Non-pigmented ciliary epithelial cell (primary cell): Measurements from ENCODE around the gene DCP2.
"Not testable (repeated sequence)": the region's sequence is repeated elsewhere in the genome, so short reads cannot be mapped to it uniquely, and the experiment has no call there.

Experiments
- DNase-seq: peaks from one replicate; pipeline ENCODE4 v3.0.0-alpha.2; 2010; ENCODE audit warnings: low read depth

Gene DCP2

DNA sequence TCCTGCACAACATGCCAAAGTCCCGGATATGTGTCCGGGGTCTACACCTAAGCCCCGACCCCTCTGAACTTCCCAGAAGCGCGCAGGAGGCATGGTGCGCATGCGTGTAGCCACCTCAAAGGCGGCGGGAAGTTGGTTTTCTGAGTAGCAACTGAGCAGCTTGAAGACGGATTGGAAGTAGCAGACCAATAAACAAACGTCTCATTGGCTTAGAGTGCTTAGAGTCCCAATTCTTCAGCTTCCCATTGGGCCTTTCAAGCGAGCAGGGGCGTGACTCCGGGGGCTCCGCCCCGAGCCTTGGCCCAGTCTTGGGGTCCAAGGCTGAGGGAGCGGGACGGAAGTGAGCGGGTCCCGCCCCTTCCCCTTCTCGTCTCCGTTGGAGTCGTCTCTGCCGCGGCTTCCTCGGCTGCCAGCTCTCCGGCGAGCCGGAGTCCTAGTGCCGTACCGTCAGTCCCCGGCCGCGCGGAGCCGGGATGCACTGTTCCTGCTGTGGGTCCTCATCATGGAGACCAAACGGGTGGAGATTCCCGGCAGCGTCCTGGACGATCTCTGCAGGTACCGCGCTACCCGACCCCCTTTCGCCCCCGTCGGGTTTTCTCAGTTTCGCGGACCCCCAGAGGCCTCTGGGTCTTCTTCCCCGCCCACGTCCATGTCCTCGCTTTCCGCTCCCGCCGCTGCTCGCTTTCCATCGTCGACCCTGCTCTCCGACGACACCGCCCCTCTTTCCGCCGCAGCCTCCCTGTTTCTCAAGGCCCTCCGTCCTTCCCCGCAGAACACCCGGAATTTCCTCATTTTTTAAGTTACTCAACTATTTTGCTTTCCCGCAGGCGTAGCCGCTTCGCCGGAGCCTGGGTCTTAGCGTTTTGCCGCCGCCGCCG lies at the start of gene DCP2:
TSS of gene DCP2 (plus strand) at position 367 of the 878 bp plus-strand sequence. CDS start at position 503, 136 bp downstream.
- DNase-seq, result peak; percentile 98

DNA sequence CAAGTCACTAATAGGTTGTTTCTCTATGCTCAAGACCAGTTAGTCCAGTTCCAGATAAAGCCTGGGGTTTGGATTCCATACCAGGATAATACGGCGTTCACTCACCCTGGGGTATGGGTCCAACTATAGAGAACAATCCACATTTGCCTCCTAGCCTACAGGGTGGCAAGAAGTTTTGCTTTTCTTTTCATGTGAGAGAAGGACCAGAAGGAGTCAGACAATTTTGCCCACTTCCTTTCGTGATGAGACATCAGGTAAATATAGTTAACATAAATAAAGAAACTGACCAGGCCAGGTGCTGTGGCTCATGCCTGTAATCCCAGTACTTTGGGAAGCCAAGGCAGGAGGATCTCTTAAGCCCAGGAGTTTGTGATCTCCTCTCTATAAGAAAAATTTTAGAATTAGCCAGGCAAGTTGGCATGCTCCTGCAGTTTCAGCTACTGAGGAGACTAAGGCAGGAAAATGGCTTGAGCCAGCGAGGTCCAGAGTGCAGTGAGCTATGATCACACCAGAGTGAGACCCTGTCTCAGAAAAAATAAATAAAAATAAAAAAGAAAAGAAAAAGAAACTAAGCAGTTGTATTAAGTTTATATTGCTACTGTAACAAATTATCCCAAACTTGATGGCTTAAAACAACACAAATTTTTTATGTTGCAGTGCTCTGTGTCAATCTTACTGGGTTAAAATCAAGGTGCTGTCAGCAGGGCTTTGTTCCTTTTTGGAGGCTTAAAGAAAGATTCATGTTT lies 47.1 kb upstream of the DCP2 start:
- DNase-seq, result no peak

DNA sequence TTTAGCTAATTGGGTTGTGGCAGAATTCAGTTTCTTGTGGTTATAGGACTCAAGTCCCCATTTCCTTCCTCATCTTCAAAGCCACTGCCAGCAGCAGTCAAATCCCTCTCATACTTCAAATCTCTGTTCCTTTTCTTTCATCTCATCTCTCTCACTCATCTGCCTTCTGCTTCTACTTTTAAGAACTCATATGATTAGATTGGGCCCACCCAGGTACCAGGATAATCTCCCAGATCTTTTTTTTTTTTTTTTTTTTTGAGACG lies 46.6 kb upstream of the DCP2 start:
- no peak for DNase-seq

DNA sequence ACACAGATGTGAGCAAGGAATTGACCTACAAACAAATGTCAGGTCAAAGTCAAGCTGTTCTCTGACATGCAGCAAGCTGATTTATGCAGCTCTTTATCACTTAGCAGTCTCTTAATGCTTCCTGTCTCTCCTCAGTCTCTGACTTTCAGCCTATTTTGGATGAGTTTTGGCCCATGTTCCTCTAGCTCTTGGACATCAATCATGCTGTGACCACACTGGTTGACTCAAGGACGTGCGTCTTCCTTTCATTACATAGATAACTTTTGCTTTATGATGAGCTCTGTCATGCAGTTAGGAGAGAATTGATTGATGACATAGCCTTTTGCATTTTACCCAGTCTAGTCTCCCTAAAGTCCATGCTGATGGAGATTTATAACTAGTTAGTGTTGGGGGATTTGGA lies 45.1 kb upstream of the DCP2 start:
- DNase-seq, result no peak

DNA sequence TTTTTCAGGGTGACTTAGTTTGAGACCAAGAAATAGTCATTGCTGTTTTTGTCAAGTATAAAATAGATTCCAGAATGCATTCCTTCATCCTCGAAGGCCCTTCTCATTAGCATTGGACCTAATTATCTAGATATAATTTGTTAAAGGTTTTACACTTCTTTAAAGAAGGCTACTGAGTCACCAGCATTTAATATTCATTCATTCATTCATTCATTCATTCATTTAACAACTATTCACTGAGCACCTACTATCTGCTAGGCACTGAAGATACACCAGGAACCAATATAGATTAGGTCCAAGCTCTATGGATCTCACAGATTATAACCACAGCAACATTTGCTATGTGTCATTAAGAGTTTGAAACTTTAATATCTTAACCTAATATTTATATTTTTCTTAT lies 43.5 kb upstream of the DCP2 start:
- DNase-seq, result no peak

DNA sequence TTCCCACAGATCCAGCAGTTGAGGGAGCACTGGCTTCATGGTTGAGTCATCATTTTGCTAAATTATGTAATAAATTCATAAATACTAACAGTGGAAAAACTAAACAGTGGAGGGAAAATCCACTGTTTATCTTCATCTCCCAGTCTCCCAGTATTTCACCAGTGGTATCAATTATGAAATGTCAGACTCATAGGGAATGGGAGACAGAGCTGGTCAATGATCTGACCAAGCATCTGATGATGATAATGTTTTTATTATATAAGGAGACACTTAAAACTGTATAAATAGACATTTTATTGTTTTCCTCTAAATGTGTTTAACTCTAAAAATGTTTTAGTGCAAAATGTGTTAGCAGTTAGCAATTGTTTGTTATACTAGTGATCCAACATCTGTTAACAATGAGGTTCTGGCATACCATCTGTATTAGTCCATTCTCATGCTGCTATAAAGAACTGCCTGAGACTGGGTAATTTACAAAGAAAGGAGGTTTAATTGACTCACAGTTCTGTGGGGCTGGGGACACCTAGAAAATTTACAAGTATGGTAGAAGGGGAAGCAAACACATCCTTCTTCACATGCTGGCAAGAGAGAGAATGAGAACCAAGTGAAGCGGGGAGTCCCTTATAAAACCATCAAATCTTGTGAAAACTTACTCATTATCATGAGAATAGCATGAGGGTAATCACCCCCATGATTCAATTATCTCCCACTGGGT lies 42.8 kb upstream of the DCP2 start:
- DNase-seq, result no peak

DNA sequence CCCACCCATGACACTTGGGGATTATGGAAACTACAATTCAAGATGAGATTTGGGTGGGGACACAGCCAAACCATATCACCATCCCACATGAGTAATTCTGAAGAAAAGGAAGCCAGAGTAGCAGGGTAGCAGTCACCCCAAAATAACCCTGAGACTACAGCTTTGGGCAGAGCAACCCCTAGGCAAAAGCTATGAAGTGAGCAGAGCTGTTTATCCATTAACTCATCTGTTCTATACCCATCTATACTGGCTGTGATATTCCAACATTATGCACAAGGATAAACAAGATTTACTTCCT lies 42.3 kb upstream of the DCP2 start:
- no peak for DNase-seq

DNA sequence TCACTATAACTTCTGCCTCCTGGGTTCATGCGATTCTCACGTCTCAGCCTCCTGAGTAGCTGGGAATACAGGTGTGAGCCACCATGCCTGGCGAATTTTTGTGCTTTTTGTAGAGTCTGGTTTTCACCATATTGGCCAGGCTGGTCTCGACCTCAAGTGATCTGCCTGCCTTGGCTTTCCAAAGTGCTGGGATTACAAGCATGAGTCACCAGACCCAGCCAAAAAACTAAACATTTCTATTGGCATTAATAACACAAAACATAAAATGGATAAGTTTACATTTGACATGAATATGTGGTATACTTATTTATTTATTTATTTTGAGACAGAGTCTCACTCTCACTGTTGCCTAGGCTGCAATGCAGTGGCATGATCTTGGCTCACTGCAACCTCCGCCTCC lies 40.9 kb upstream of the DCP2 start:
- DNase-seq, result no peak

DNA sequence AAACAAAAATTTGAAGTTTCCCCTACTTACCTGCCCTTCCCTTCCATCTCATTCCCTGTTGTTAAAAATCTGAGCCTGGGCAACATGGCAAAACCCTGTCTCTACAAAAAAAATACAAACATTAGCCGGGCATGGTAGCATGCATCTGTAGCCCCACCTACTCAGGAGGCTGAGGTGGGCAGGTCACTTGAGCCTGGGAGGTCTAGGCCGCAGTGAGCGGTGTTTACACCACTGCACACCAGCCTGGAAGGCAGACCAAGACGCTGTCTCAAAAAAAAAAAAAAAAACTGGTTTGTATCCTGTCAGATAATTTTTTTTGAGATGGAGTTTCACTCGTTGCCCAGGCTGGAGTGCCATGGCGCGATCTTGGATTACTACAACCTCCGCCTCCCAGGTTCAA lies 38.3 kb upstream of the DCP2 start:
- no peak for DNase-seq

DNA sequence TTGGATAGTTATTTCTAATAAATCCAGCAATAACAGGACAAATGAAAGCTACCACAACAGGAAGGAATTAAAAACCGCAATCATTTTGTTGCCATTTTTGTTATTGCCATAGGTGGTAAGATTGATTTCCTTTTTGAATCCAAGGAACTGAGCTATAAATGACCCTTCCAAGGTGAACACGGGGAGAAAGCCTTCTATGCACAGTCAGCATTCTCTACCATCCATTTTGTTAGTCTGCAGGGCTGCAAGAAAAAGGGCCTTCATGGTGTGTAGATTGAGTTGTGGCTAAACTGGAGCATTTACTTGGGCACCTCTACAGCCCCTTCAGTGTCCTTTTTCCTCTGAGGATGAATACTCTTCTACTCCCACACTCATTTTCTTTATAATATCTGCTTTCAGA lies 35.9 kb upstream of the DCP2 start:
- DNase-seq, result no peak

DNA sequence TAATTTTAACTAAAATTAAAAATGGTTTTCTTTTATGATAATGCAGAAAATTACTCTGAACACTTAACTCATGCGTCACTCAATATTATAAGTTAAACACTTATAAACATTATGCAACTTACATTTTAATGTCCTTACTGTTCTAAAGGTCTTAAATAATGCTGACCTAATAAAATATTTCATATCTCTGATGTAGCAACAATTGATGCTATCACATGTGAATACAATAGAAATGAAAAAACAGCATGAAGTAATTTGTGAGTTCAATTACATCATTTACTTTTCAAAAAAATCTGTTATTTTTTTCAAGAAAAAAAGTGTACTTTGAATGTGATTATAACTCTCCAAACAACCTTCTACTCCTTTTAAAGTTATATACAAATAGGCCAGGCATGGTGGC lies 28.1 kb upstream of the DCP2 start:
- DNase-seq, result no peak

DNA sequence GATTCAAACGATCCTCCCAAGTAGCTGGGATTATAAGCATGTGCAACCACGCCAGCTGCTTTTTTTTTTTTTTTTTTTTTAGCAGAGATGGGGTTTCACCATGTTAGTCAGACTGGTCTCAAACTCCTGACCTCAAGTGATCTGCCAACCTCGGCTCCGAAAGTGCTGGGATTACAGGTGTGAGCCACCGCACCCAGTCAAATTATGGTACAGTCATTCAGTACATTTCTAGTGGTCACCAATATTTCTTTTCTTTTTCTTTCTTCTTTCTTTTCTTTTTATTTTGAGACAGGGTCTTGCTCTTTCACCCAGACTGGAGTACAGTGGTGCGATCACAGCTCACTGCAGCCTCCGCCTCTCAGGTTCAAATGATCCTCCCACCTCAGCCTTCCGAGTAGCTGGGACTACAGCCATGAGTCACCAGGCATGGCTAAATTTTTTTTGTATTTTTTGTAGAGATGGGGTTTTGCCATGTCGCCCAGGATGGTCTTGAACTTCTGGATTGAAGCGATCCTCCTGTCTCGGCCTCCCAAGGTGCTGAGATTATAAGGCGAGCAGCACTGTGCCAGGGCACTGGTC lies 25.4 kb upstream of the DCP2 start:
- no peak for DNase-seq

DNA sequence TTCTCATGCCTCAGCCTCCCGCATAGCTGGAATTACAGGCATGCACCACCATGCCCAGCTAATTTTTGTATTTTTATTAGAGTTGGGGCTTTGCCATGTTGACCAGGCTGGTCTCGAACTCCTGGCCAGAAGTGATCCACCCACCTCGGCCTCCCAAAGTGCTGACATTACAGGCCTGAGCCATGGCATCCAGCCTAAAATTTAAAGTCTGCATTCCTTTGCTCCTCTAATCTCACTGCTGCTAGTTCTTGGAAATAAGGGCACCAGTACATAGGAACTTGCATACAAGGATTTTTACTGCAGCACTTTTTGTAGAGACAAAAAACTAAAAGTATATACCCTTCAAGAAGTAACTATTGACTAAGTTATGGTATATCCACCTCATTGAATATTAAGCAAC lies 20.0 kb upstream of the DCP2 start:
- no peak for DNase-seq

DNA sequence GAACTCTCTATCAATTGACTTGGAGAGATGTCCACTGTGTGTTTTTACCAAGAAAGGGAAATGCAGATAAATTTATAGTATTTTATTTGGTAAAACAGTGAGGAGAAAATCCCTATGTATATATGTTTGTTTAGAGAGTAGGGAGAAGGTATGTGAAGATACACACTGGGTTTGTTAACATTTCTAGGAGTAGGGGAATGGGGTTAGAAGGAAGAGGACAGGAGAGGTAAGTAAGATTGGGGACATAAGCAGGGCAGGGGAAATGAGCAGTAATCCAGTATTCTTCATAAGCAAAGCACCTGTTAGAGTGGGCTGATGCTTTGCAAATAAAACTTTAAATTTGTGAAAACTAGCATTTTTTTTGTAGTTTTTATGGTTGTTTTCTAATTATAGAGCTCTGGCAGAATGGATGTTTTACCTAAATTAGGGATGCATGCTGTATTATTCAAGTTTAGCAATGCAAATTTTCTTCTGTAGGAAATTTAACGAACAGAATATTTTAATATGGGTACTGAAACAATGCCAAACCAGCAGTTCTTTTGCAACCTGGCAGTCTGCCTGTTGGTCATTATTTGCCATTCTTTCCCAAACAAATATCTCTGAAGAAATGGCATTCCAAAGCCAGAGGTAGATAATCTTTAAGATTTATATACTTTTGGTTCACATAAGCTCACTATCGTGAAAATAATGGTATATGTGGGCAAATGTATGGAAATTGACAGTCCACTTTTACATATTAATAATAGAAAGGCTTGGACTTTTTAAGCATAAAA lies 19.4 kb upstream of the DCP2 start:
- no peak for DNase-seq

DNA sequence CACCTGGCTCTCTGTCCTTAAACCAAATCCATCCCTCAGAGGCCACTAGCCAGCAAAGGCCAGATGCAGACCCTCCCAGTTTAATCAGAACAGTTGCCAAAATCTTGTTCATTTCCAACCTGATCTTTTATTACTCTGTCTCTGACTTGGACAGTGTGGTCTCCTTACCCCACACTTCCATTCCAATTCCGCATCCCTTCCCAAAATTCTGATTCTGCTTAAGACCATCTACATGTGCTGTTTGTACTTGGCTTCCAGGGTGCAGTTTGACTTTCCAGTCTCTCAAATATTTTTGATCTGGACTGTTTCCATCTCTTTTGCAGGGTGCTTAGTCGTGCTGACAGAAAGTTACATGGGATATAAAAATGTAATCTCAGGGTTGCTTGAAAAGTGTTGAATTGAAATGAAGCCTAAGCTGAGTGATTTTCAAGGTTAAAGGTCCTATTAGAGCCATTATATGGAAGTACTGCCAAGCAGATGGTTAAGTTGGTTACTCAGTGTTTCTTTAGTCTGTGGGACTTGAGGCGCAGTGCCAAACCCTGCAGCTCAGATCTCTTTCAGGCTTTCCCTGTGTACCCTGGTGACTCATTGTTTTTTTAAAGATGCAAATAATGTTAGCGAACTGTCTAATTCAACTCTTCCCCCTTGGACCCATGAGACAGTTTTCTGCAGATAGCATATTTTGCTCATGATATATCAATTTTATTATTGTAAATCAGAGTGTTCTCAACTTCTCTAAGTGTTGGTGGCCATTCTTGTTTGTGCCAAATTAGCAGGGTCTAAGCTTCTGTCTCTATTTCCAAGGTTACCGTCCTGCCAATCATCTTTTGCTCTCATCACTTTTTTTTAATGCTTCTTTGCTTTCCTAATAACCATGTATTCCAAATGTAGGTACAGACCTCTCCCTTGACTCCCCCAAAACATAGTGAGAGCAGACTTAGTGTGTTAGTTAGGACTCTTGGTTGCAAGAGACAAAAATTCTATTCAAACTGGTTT lies 18.2 kb upstream of the DCP2 start:
- peak; percentile 90 for DNase-seq

DNA sequence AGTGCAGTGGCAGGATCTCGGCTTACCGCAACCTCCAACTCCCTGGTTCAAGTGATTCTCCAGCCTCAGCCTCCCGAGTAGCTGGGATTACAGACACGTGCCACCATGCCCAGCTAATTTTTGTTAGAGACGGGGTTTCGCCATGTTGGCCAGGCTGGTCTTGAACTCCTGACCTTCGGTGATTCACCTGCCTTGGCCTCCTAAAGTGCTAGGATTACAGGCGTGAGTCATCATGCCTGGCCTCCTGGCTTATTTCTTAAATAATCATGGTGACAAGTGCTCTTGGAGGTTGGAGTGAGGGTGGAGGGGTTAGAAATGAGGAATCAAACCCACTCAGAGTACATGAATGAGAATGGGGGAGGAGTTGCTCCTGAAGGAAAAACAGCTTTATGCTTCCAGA lies 16.7 kb upstream of the DCP2 start:
- peak; percentile 75 for DNase-seq

DNA sequence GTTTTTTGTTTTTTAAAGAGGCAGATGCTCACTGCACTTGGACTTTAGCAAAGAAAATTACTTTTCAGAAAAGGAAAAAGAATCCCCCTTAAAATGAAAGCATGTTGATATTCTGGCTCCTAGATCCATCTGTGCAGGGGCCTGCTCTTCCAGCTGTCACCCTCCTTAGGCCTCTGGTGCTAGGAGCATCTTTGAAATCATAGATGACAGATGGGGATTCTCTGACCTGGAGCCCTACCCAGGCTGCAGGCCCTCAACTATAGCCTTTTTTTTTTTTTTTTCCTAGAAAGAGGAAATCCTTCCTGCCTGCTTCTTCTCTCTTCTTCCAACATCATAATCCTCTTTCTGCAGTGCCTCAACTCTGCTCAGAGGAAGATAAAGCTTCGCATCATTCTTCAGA lies 16.3 kb upstream of the DCP2 start:
- DNase-seq, result no peak

DNA sequence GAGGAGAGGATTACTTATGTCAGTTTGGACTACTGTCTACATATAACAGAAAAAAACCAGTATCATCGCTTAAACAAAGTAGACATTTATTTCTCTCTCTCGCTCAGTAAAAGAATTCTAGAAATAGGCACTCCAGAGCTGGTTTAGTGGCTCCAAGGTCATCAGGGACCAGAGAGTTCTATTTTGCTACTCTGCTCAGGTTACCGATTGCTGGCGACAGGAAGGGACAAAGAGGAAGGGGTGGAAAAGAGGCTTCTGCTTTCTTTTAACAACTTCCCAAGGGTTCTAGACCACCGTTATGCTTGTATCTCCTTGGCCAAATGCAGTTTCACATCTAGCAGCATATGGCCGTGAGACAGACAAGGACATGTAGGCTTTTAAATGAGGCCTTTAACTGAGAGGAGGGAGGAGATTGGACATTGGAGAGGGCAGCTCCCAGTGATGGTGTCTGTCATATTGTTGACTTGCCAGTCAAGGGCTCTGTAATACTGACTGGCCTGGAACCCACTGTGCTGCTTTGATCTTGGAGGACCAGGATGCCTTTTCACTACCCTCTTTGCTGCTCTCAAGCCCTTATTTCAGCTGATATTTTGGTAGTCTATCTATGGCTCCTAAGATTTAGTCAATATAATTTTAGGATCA lies 15.6 kb upstream of the DCP2 start:
- no peak for DNase-seq

DNA sequence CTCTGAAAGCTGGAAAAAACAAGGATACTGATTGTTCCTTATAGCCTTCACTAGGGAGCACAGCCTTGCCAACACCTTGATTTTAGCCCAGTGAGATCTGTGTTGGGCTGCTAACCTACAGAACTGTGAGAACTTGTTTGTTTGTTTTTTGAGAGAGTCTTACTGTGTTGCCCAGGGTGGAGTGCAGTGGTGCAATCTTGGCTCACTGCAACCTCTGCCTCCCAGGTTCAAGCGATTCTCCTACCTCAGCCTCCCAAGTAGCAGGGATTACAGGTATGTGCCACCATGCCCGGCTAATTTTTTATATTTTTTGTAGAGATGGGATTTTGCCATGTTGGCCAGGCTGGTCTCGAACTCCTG lies 13.2 kb upstream of the DCP2 start:
- not testable (repeated sequence) for DNase-seq

DNA sequence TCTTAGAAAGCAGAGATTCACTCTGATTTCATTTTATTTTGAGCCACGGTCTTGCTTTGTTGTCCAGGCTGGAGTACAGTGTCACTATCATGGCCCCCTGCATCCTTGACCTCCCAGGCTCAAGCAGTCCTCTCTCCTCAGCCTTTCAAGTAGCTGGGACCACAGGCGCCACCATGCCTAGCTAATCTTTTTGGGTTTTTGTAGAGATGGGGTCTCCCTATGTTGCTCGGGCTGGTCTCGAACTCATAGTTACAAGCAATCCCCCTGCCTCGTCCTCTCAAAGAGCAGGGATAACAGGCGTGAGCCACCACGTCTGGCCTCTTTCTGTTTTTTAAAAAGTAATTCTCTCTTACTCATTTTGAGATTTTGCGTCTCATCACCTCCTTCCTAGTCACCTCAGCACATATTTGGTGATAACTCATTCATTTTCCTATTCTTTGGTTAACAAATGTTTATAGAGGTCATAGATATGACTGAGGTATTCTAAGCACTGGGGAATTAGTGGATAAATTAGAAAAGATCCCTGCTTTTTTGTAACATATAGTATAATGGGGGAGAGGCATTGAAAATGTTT lies 10.8 kb upstream of the DCP2 start:
- no peak for DNase-seq
